Activated B cell treated with CpG ODN at 0.5 μM for 24 hours (primary cell): ENCODE results near the gene PPIL1. TPM values are rescaled to one million over a fixed set of nuclear protein-coding genes. Genes with fewer than 3 reads are reported as not detected.

Experiments
- ATAC-seq: fragments of 200-7000 bp; cut with Tn5 transposase; one replicate; pipeline ENCODE4 v1.10.0; 2021; ENCODE audit warnings: low read depth, mild to moderate bottlenecking, moderate library complexity
- CTCF ChIA-PET: fragments of 350-600 bp; sonication (Branson Sonifier 250); formaldehyde crosslinking; loops from one replicate; lab custom pipeline; 2021; ENCODE audit warnings: antibody characterized with exemption; lab: Charles Lee
- POLR2A ChIA-PET: fragments of 350-600 bp; sonication (Branson Sonifier 250); formaldehyde crosslinking; loops from one replicate; lab custom pipeline; 2021; ENCODE audit warnings: antibody characterized with exemption; lab: Charles Lee
- DNase-seq: peaks from one replicate; pipeline ENCODE4 v3.0.0; 2022
- H3K27ac Mint-ChIP-seq: one replicate; pipeline ENCODE4 v1.8.0; 2020; ENCODE audit warnings: mixed read lengths
- H3K27me3 Mint-ChIP-seq: one replicate; pipeline ENCODE4 v1.8.0; 2021; ENCODE audit warnings: mixed read lengths
- H3K36me3 Mint-ChIP-seq: one replicate; pipeline ENCODE4 v1.8.0; 2021; ENCODE audit warnings: low read depth, mixed read lengths
- H3K4me1 Mint-ChIP-seq: one replicate; pipeline ENCODE4 v1.8.0; 2021; ENCODE audit warnings: mixed read lengths
- H3K4me3 Mint-ChIP-seq: one replicate; pipeline ENCODE4 v1.8.0; 2020; ENCODE audit warnings: mild to moderate bottlenecking, mixed read lengths
- H3K9me3 Mint-ChIP-seq: one replicate; pipeline ENCODE4 v1.8.0; 2020; ENCODE audit warnings: mixed read lengths
- CTCF ChIP-seq: fragments of 200-600 bp; IDR thresholded peaks from one replicate; pipeline ENCODE4 v1.8.0; 2022; ENCODE audit warnings: antibody characterized with exemption, mild to moderate bottlenecking
- intact Hi-C: fragments of 100-400 bp; cut with micrococcal nuclease; formaldehyde crosslinking; loops from one replicate; pipeline ENCODE4 v1.15.1; 2024
- total RNA-seq: library from RNA; stranded (reverse); gene quantifications from 2 replicates; pipeline ENCODE4 v1.2.3, GENCODE V29; 2022

Gene PPIL1
- total RNA-seq, 1 donor from 2014 or later: 23.4 TPM

- intact Hi-C loops: loop anchor here (5.0 kb wide), 2 partner anchors 73 to 207 kb away; no protein-coding TSS in a partner anchor
- no peak for TF ChIP-seq CTCF
- POLR2A ChIA-PET: interaction anchor here (1.4 to 2.1 kb wide), 2 partner anchors 14 to 118 kb away, joined by 4 to 5 read pairs; partner anchors contain the start of gene PPIL1
- peaks cover 14% of the 10 kb centered on the region for H3K36me3 Mint-ChIP-seq
- ATAC-seq (no peak), DNase-seq (no peak)
- H3K4me1 Mint-ChIP-seq: peaks cover 30% of the 10 kb centered on the region
- no peak overlapping the region for H3K27ac Mint-ChIP-seq
- no peaks in the 10 kb centered on the region for H3K9me3 Mint-ChIP-seq
- no peak overlapping the region for H3K4me3 Mint-ChIP-seq
- no peaks in the 10 kb centered on the region for H3K27me3 Mint-ChIP-seq
- CTCF ChIA-PET: no interaction called here
Observed at GRCh38 chr6:36888654-36889481, 14.3 kb upstream of the PPIL1 start.

GRCh38 chr6:36888115-36888643 is 13.6 kb upstream of the PPIL1 start:
- no peak for ATAC-seq
- Mint-ChIP-seq H3K27ac (no peak overlapping the region), H3K4me3 (no peak overlapping the region), H3K4me1 (peaks cover 30% of the 10 kb centered on the region), H3K27me3 (no peaks in the 10 kb centered on the region), H3K9me3 (no peaks in the 10 kb centered on the region), H3K36me3 (peaks cover 13% of the 10 kb centered on the region)
- CTCF ChIA-PET: no interaction called here
- intact Hi-C loops: loop anchor here (5.0 kb wide), 2 partner anchors 74 to 206 kb away; no protein-coding TSS in a partner anchor
- no peak for TF ChIP-seq CTCF
- DNase-seq: no peak
- POLR2A ChIA-PET: interaction anchor here (2.1 kb wide), 1 partner anchor 14 kb away, joined by 5 read pairs; the partner anchor contains the start of gene PPIL1

GRCh38 chr6:36886950-36887618 is 12.5 kb upstream of the PPIL1 start:
- DNase-seq (no peak), ATAC-seq (no peak)
- Mint-ChIP-seq H3K9me3 (no peaks in the 10 kb centered on the region), H3K27me3 (no peaks in the 10 kb centered on the region), H3K4me3 (peak overlapping the region; percentile 89), H3K27ac (peak overlapping the region; percentile 7), H3K36me3 (peaks cover 6% of the 10 kb centered on the region), H3K4me1 (peaks cover 30% of the 10 kb centered on the region)
- ChIA-PET POLR2A (interaction anchor here (0.6 to 3.2 kb wide), 2 partner anchors 12 to 141 kb away, joined by 3 to 49 read pairs; partner anchors contain the start of gene PPIL1), CTCF (interaction anchor here (4.6 kb wide), 1 partner anchor 323 kb away, joined by 27 read pairs; no protein-coding TSS in a partner anchor)
- no peak for TF ChIP-seq CTCF
- intact Hi-C loops: loop anchor here (5.0 kb wide), 2 partner anchors 75 to 205 kb away; no protein-coding TSS in a partner anchor

- Mint-ChIP-seq H3K9me3 (no peaks in the 10 kb centered on the region), H3K4me1 (peaks cover 30% of the 10 kb centered on the region), H3K36me3 (peaks cover 4% of the 10 kb centered on the region), H3K27ac (peak within 1 kb of the TSS; percentile 94), H3K27me3 (no peaks in the 10 kb centered on the region), H3K4me3 (peak within 1 kb of the TSS; percentile 89)
- ChIA-PET CTCF (interaction anchor here (0.6 to 4.6 kb wide), 24 partner anchors 11 to 463 kb away, joined by 3 to 34 read pairs (median 4); partner anchors contain the start of gene PPIL1), POLR2A (interaction anchor here (1.0 to 3.2 kb wide), 10 partner anchors 11 to 469 kb away, joined by 3 to 49 read pairs (median 6); partner anchors contain the start of genes FGD2, MTCH1 and PPIL1)
- DNase-seq: peak; percentile 89
- TF ChIP-seq CTCF: peak; percentile 34
- ATAC-seq: peak; percentile 99
- intact Hi-C loops: loop anchor here (1.0 to 5.0 kb wide), 11 partner anchors 10 to 325 kb away; partner anchors contain the start of gene MTCH1
Observed at GRCh38 chr6:36885461-36886401, 11.1 kb upstream of the PPIL1 start, which contains the start of gene C6orf89. TSS of gene C6orf89 (plus strand) at chr6:36885952. CDS start at chr6:36899445, 13,493 bp downstream.
